HG02571 (cell line): ENCODE results near the gene ZNF26.
"Not testable (repeated sequence)": the region's sequence is repeated elsewhere in the genome, so short reads cannot be mapped to it uniquely, and the experiment has no call there.

Experiments
- ATAC-seq: cut with Tn5 transposase; IDR thresholded peaks from one replicate; pipeline ENCODE4 v1.9.1; 2021; ENCODE audit warnings: mild to moderate bottlenecking, moderate library complexity; ENCODE audit not compliant: unreplicated experiment

ZNF26 gene, protein sequence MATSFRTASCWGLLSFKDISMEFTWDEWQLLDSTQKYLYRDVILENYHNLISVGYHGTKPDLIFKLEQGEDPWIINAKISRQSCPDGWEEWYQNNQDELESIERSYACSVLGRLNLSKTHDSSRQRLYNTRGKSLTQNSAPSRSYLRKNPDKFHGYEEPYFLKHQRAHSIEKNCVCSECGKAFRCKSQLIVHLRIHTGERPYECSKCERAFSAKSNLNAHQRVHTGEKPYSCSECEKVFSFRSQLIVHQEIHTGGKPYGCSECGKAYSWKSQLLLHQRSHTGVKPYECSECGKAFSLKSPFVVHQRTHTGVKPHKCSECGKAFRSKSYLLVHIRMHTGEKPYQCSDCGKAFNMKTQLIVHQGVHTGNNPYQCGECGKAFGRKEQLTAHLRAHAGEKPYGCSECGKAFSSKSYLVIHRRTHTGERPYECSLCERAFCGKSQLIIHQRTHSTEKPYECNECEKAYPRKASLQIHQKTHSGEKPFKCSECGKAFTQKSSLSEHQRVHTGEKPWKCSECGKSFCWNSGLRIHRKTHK

GRCh38 chr12:132986001-132986884 is at the start of gene ZNF26:
ZNF26 (plus strand) TSS chr12:132986367; CDS start chr12:132986841, 474 bp downstream.
- ATAC-seq, result peak; percentile 93

DNA sequence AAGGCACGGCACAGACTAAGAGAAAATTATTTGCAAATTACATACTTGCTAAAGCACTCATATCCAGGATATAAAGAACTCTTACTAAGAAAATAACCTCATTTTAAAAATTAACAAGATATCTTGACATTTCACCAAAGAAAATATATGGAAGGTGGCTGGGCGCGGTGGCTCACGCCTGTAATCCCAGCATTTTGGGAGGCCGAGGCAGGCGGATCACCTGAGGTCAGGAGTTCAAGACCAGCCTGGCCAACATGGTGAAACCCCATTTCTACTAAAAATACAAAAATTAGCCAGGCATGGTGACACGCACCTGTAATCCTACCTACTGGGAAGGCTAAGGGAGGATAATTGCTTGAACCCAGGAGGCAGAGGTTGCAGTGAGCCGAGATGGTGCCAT is 49.2 kb upstream of the ZNF26 start:
- ATAC-seq, result not testable (repeated sequence)

GRCh38 chr12:132937476-132937875 is 48.7 kb upstream of the ZNF26 start:
- no peak for ATAC-seq

- ATAC-seq, result not testable (repeated sequence)
Measured at GRCh38 chr12:132938807-132939206, 47.4 kb upstream of the ZNF26 start.

GRCh38 chr12:132940071-132940719 is 46.0 kb upstream of the ZNF26 start:
- no peak for ATAC-seq

- ATAC-seq, result no peak
Measured at GRCh38 chr12:132941336-132941954, 44.7 kb upstream of the ZNF26 start.

DNA sequence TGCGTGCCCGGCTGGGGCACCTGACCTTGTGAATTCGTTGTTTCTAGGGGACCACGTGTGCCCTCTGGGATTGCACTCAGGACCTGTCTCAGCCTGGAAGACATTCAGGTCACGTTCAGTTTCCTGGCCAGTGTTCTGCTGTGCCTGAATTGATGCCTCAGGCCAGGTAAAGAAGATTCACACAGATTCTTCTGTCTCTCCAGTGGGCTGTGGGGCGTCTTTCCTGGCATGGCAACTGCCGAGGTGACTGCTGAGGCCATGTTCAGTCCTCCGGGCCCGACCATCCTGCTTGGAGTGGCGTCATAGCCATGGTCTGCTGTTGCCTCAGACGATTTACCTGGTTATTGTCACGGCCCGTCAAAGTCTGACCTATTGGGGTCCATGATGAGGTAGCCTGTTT is 43.6 kb upstream of the ZNF26 start:
- ATAC-seq, result no peak

- ATAC-seq, result no peak
Measured at GRCh38 chr12:132945806-132946205, 40.4 kb upstream of the ZNF26 start.

DNA sequence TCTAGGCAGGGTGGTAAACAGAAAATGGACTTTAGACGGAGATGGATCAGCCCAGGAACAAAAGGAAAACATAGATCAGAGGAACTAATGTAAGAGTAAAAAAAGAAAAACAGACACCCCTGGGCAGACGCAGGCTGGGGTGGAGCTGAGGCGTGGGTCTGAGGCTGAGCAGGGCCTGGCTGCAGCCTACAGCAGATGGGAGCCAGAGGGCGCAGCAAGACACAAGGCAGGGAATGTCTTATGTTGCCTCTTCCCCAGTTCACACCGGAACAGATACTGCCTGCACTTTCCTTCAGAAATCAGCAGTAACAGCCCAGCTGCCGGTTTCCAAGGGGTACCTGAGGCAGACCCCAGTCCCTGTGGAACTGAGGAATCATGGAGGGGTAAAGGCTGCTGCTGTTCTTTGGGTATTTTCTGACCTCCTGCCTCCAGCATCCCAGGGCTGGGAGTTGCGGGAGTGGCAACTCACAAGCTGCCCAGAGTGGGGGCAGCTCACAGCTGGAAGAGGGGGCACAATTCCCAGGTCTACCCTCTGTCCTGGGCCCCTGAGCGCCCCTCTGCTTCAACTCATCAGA is 39.8 kb upstream of the ZNF26 start:
- ATAC-seq, result no peak

- no peak for ATAC-seq
Measured at GRCh38 chr12:132948146-132949066, 37.8 kb upstream of the ZNF26 start.

- ATAC-seq, result no peak
Measured at GRCh38 chr12:132949936-132950837, 36.0 kb upstream of the ZNF26 start.

DNA sequence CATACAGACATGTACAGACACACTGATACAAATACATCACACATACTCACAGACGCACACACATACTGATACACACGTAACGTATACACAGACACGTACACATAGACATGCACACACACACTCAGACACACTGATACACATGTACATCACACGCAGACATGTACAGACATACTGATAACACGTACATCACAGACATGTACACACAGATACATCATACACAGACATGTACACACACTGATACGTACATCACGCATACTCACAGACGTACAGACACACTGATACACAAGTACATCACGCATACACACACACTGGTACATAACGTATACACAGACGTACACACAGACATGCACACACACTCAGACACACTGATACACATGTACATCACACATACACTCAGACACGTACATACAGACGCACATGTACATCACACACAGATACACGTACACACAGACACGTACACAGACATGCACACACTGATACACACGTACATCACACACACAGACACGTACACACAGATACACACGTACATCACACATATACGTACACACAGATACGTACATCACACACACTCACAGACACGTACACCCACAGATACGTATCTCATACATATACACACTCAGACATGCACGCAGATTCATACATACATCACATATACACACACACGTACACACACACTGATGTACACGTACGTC is 35.2 kb upstream of the ZNF26 start:
- no peak for ATAC-seq

GRCh38 chr12:132951649-132952048 is 34.5 kb upstream of the ZNF26 start:
- ATAC-seq, result no peak

DNA sequence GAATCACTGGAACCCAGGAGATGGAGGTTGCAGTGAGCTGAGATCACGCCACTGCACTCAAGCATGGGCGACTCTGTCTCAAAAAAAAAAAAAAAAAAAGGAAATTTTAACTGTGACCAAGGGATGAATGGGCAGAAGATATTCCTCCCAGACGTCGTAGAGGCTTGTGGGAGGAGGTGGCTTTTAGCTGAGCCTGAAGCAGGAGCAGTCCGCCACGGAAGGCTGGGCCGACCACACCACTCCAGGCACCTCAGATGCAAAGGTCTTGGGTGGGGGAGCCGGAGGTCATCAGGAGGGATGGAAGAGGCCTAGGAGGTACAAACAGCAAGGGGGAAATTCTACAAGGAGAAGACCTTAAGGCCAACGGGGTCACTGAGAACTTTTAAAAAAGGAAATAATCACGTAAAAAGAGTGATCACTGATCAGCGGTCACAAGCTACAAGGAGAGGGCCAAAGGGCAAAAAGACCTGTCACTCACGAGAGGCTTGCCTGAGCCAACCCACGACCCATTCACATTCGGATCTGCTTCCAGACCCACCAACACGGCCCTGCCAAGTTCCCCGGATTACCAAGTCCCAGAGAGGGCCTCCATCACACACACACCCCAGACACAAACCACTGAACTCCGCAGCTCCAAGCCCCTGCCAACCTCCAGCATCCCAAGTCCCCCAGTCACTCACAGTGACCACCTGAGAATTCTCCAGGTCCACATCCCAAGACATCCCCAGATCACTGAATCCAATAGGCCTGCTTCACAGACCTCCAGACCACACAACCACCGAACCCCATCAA is 33.6 kb upstream of the ZNF26 start:
- ATAC-seq, result no peak

DNA sequence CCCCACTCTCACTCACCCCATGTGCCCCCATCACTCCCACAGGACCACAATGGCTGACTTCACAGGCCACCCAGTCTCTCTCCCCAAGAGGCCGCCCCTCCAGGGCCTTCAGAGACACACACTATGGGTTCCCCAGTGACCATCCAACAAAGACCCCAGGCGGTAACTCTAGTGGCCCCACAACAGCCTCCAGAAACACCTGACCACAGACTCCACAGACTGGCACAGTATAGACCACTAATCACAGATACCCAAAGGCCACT is 33.1 kb upstream of the ZNF26 start:
- no peak for ATAC-seq

- ATAC-seq, result no peak
Measured at GRCh38 chr12:132953771-132954170, 32.4 kb upstream of the ZNF26 start.

- ATAC-seq, result no peak
Measured at GRCh38 chr12:132954471-132955048, 31.6 kb upstream of the ZNF26 start.
